ENCODE data around the gene RPUSD4. TPM values are rescaled to one million over a fixed set of nuclear protein-coding genes. Genes with fewer than 3 reads are reported as not detected.

RPUSD4 gene
- total and polyA plus RNA-seq, 2 experiments from 2014 or later, result 12.1 to 21.3 TPM

DNA sequence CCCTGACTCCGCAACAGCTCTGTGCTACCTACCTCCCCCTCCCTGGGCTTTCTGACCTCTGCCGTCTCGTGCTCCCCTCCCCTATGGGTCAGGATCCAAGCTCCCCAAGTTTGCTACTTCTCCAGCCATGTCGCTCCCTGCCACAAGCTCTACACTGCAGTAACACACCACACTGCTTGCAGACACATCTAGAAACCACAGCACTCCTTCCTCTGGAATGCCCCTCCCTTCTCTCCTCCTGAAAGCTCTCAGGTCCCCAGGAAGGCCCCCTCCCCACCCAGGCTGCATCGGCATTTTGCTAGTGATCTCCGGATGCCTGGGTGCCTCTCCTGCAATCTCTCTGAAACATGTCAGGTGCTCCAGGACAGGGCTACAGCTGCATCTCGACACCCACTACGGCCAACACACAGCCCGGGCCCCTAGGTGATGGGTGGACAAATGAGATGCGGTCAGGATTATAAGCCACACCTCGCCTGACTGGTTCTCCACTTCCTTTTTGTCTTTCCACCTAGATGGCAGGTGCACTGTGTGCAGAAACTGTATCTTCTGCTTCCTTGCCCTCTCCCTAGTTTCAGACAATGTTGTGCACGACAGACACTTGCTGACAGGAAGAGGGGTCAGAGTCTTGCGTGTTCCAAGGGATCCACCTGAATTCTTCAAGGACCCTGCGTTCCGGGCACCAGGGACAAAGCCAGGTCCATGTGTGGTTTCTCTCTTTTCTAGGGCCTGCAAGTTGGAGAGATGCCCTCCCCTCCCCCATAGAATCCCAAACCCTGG, 22.9 kb downstream of the RPUSD4 start:
- H3K4me3 ChIP-seq, result no peak overlapping the region
- no peak overlapping the region for H2AFZ ChIP-seq
- no peaks in the 10 kb centered on the region for H3K9me3 ChIP-seq (ENCODE audit: low read depth)
- no peaks in the 10 kb centered on the region for H3K4me1 ChIP-seq (ENCODE audit: insufficient read depth)
- in situ Hi-C loops (cut with MboI), result no loop called here
- WGBS, 2 experiments (ENCODE audit: low coverage in 1 of 2, low lambda C conversion rate in 2 of 2, missing lambda C conversion rate in 2 of 2), result 75 to 82% methylated on average over 15 of the region's 15 CpGs
- no peaks in the 10 kb centered on the region for H4K20me1 ChIP-seq (ENCODE audit: insufficient read depth)
- no peaks in the 10 kb centered on the region for H3K27me3 ChIP-seq (replicated peaks; ENCODE audit: insufficient read depth)
- H3F3A ChIP-seq (ENCODE audit: insufficient read depth), result no peaks in the 10 kb centered on the region
- no peaks in the 10 kb centered on the region for H3K79me2 ChIP-seq (ENCODE audit: insufficient read depth)
- H3K9me2 ChIP-seq (ENCODE audit: insufficient read depth), result no peaks in the 10 kb centered on the region
- TF ChIP-seq EZH2phosphoT487 (IDR thresholded peaks at IDR 0.05; ENCODE audit: insufficient read depth, low read depth), result no peak
- no peak for TF ChIP-seq EZH2 (IDR thresholded peaks at IDR 0.05; ENCODE audit: insufficient read depth, poor library complexity, severe bottlenecking)
- H3K4me2 ChIP-seq (ENCODE audit: unreplicated experiment), result no peak overlapping the region
- DNase-seq, result no peak
- H3K36me3 ChIP-seq (ENCODE audit: low read depth), result no peaks in the 10 kb centered on the region
- H3K9ac ChIP-seq, result no peak overlapping the region
- no peak overlapping the region for H3K27ac ChIP-seq

- no peaks in the 10 kb centered on the region for H3K9me3 ChIP-seq (ENCODE audit: low read depth)
- no peak overlapping the region for H2AFZ ChIP-seq
- H3K4me3 ChIP-seq, result no peak overlapping the region
- no peaks in the 10 kb centered on the region for H3F3A ChIP-seq (ENCODE audit: insufficient read depth)
- H3K36me3 ChIP-seq (ENCODE audit: low read depth), result no peaks in the 10 kb centered on the region
- no peak overlapping the region for H3K4me2 ChIP-seq (ENCODE audit: unreplicated experiment)
- H3K9me2 ChIP-seq (ENCODE audit: insufficient read depth), result no peaks in the 10 kb centered on the region
- DNase-seq, result peak; percentile 18
- no peaks in the 10 kb centered on the region for H3K79me2 ChIP-seq (ENCODE audit: insufficient read depth)
- no peaks in the 10 kb centered on the region for H3K4me1 ChIP-seq (ENCODE audit: insufficient read depth)
- in situ Hi-C loops (cut with MboI), result no loop called here
- no peak overlapping the region for H3K9ac ChIP-seq
- no peak overlapping the region for H3K27ac ChIP-seq
- H3K27me3 ChIP-seq (replicated peaks; ENCODE audit: insufficient read depth), result no peaks in the 10 kb centered on the region
- no peaks in the 10 kb centered on the region for H4K20me1 ChIP-seq (ENCODE audit: insufficient read depth)
- TF ChIP-seq EZH2phosphoT487 (IDR thresholded peaks at IDR 0.05; ENCODE audit: insufficient read depth, low read depth) (no peak), EZH2 (IDR thresholded peaks at IDR 0.05; ENCODE audit: insufficient read depth, poor library complexity, severe bottlenecking) (no peak)
- WGBS, 2 experiments (ENCODE audit: low coverage in 1 of 2, low lambda C conversion rate in 2 of 2, missing lambda C conversion rate in 2 of 2), result 69 to 75% methylated on average over 22 of the region's 22 CpGs
These were observed 24.5 kb downstream of the RPUSD4 start for GRCh38 chr11:126186708-126187529.

DNA sequence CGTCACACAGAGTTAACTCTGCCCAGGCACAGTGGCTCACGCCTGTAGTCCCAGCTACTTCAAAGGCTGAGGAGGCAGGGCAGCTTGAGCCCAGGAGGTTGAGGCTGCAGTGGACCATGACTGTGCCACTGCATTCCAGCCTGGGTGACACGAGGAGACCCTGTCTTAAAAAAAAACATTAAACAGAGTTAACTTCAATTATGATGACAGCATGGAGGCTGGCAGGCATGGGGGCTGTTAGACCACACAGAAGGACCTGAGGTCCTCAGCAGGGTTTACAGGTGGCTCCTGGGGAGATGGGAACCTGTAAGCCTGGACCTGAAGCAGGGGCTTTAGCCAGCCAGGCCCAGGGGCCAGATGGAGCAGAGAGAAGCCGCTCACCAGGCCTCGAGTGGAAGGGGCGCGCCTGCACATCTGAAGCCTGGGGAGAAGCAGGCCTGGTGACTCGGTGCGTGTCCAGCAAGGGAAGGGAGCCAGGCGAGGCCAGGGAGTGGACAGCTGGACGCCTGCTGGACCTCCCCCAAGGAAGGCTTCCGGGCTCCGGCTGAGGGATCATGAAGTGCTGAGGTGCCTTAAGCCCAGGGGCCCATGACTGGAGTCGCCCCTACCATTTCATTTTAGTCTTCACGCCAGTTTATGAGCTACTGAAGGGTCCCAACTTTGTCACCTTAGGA, 25.3 kb downstream of the RPUSD4 start:
- Histone ChIP-seq H3K36me3 (ENCODE audit: low read depth) (no peaks in the 10 kb centered on the region), H4K20me1 (ENCODE audit: insufficient read depth) (no peaks in the 10 kb centered on the region), H3K9me2 (ENCODE audit: insufficient read depth) (no peaks in the 10 kb centered on the region), H3F3A (ENCODE audit: insufficient read depth) (no peaks in the 10 kb centered on the region), H3K4me1 (ENCODE audit: insufficient read depth) (no peaks in the 10 kb centered on the region), H3K4me3 (no peak overlapping the region), H3K79me2 (ENCODE audit: insufficient read depth) (no peaks in the 10 kb centered on the region), H3K9me3 (ENCODE audit: low read depth) (no peaks in the 10 kb centered on the region), H3K4me2 (ENCODE audit: unreplicated experiment) (no peak overlapping the region), H2AFZ (no peak overlapping the region), H3K27ac (no peak overlapping the region), H3K9ac (no peak overlapping the region), H3K27me3 (replicated peaks; ENCODE audit: insufficient read depth) (no peaks in the 10 kb centered on the region)
- no peak for TF ChIP-seq EZH2phosphoT487 (IDR thresholded peaks at IDR 0.05; ENCODE audit: insufficient read depth, low read depth)
- no peak for TF ChIP-seq EZH2 (IDR thresholded peaks at IDR 0.05; ENCODE audit: insufficient read depth, poor library complexity, severe bottlenecking)
- 84 to 89% methylated on average over 15 of the region's 15 CpGs for WGBS, 2 experiments (ENCODE audit: low coverage in 1 of 2, low lambda C conversion rate in 2 of 2, missing lambda C conversion rate in 2 of 2)
- DNase-seq, result no peak
- in situ Hi-C loops (cut with MboI), result no loop called here

GRCh38 chr11:126185259-126186024, 26.0 kb downstream of the RPUSD4 start:
- no peaks in the 10 kb centered on the region for H3K4me1 ChIP-seq (ENCODE audit: insufficient read depth)
- no peak overlapping the region for H3K9ac ChIP-seq
- no peak for DNase-seq
- H3K36me3 ChIP-seq (ENCODE audit: low read depth), result no peaks in the 10 kb centered on the region
- H3K27ac ChIP-seq, result no peak overlapping the region
- WGBS, 2 experiments (ENCODE audit: low coverage in 1 of 2, low lambda C conversion rate in 2 of 2, missing lambda C conversion rate in 2 of 2), result 87 to 91% methylated on average over 22 to 26 of the region's 26 CpGs
- in situ Hi-C loops (cut with MboI), result no loop called here
- no peak for TF ChIP-seq EZH2phosphoT487 (IDR thresholded peaks at IDR 0.05; ENCODE audit: insufficient read depth, low read depth)
- no peak for TF ChIP-seq EZH2 (IDR thresholded peaks at IDR 0.05; ENCODE audit: insufficient read depth, poor library complexity, severe bottlenecking)
- no peaks in the 10 kb centered on the region for H3K9me3 ChIP-seq (ENCODE audit: low read depth)
- no peaks in the 10 kb centered on the region for H3K79me2 ChIP-seq (ENCODE audit: insufficient read depth)
- H3K9me2 ChIP-seq (ENCODE audit: insufficient read depth), result no peaks in the 10 kb centered on the region
- no peaks in the 10 kb centered on the region for H3F3A ChIP-seq (ENCODE audit: insufficient read depth)
- no peak overlapping the region for H2AFZ ChIP-seq
- H3K4me3 ChIP-seq, result no peak overlapping the region
- H4K20me1 ChIP-seq (ENCODE audit: insufficient read depth), result no peaks in the 10 kb centered on the region
- no peak overlapping the region for H3K4me2 ChIP-seq (ENCODE audit: unreplicated experiment)
- no peaks in the 10 kb centered on the region for H3K27me3 ChIP-seq (replicated peaks; ENCODE audit: insufficient read depth)
